CD1c-positive myeloid dendritic cell (primary cell): Measurements from ENCODE around the gene AQP12A.

Experiments
- DNase-seq: peaks from one replicate; pipeline ENCODE4 v3.0.0-alpha.2; 2016; ENCODE audit errors: extremely low spot score

Gene AQP12A

GRCh38 chr2:240739797-240740196 lies 48.1 kb downstream of the AQP12A start:
- DNase-seq, result no peak

- no peak for DNase-seq
These were observed 49.4 kb downstream of the AQP12A start for GRCh38 chr2:240741091-240741490.

- DNase-seq, result no peak
These were observed 51.0 kb downstream of the AQP12A start for GRCh38 chr2:240742602-240743095.

- DNase-seq, result no peak
These were observed 53.8 kb downstream of the AQP12A start for GRCh38 chr2:240745456-240745855.

GRCh38 chr2:240745962-240746361 lies 54.3 kb downstream of the AQP12A start:
- DNase-seq, result no peak

DNA sequence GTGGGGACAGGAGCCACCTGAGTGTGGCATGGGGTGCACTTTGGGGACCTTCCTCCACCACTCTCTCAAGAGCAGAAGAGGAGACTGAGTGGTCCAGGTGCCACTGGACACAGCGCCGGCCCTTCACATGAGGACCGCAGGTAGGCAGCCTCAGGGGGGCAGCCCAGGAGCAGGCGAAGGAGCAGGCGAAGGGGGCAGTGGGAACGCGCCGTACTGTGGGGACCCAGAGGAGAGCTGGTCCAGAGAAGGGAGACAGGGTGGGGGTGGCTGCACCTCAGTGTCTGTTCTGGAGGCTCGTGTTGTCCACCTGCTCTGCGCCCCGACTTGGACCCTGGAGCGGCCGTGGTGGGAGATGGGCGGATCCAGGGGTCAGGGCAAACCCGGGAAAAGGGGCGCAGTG lies 55.0 kb downstream of the AQP12A start:
- no peak for DNase-seq

DNA sequence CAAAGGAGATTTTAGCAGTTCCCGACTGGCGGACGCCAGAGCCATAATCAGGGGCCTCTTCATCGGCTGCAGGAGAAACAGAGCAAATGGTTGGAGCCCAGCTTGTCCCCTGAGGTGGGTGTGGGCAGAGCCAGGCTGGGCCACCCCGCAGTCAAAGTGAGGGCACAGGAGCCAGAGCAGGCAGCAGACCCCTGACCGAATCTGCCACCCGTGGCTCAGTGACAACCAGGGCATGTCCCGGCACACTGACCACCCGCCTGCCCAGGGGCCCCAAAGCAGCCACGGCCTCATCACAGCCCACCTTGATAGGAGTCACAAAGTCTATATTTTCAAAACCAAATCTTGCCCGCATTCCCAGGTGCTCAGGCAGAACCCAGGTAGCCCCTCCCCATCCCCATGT lies 55.6 kb downstream of the AQP12A start:
- DNase-seq, result no peak
